ENCODE data around the gene RNF25. TPM values are rescaled to one million over a fixed set of nuclear protein-coding genes. Genes with fewer than 3 reads are reported as not detected.

Gene RNF25
- total RNA-seq, 2 donors from 2014 or later: 13.9 to 18.2 TPM

GRCh38 chr2:218635719-218636118 lies 36.1 kb downstream of the RNF25 start:
- no peaks in the 10 kb centered on the region for H3K4me1 ChIP-seq
- no peaks in the 10 kb centered on the region for H3K27me3 ChIP-seq
- H3K27ac ChIP-seq: no peak overlapping the region
- DNase-seq (ENCODE audit: low spot score): no peak
- peaks cover 70% of the 10 kb centered on the region for H3K36me3 ChIP-seq
- no peak overlapping the region for H3K4me3 ChIP-seq
- no peaks in the 10 kb centered on the region for H3K9me3 ChIP-seq
- TF ChIP-seq, protein P1, sequence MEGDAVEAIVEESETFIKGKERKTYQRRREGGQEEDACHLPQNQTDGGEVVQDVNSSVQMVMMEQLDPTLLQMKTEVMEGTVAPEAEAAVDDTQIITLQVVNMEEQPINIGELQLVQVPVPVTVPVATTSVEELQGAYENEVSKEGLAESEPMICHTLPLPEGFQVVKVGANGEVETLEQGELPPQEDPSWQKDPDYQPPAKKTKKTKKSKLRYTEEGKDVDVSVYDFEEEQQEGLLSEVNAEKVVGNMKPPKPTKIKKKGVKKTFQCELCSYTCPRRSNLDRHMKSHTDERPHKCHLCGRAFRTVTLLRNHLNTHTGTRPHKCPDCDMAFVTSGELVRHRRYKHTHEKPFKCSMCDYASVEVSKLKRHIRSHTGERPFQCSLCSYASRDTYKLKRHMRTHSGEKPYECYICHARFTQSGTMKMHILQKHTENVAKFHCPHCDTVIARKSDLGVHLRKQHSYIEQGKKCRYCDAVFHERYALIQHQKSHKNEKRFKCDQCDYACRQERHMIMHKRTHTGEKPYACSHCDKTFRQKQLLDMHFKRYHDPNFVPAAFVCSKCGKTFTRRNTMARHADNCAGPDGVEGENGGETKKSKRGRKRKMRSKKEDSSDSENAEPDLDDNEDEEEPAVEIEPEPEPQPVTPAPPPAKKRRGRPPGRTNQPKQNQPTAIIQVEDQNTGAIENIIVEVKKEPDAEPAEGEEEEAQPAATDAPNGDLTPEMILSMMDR (IDR thresholded peaks at IDR 0.05): no peak

DNA sequence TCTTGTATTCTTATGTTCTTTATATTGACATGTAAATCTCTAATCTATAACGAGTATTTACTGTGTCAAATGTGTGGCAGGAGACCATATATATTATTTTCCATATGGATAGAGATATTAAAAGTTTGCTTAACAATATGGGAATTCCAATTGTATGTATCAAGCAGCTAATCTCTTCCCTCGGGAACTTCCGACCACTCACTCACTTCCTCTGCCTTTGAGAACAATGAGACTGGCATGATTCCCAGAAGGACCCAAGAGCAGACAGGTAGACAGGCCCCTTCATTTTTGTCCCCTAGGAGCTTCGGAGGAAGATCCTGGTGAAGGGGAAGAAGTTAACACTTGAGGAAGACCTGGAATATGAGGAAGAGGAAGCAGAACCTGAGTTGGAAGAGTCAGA lies 40.0 kb downstream of the RNF25 start:
- Histone ChIP-seq H3K27ac (no peak overlapping the region), H3K4me3 (no peak overlapping the region), H3K9me3 (no peaks in the 10 kb centered on the region), H3K27me3 (no peaks in the 10 kb centered on the region), H3K36me3 (peaks cover 32% of the 10 kb centered on the region), H3K4me1 (no peaks in the 10 kb centered on the region)
- TF ChIP-seq, protein P1 (IDR thresholded peaks at IDR 0.05): no peak
- DNase-seq (ENCODE audit: low spot score): no peak

DNA sequence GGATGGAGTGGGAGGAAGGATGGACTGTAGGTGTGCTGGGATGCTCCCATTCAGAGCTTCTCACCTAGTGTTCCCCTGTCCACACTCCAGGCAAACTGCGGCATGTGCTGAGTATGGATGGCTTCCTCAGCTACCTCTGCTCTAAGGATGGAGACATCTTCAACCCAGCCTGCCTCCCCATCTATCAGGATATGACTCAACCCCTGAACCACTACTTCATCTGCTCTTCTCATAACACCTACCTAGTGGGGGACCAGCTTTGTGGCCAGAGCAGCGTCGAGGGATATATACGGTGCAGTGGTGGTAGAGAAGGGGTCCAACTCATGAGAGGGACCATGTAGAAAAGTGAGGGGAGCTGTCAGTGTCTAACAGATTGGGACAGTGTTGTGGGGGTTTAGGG lies 43.9 kb downstream of the RNF25 start:
- H3K9me3 ChIP-seq: no peaks in the 10 kb centered on the region
- TF ChIP-seq, protein P1 (IDR thresholded peaks at IDR 0.05): no peak
- no peak overlapping the region for H3K4me3 ChIP-seq
- H3K27me3 ChIP-seq: no peaks in the 10 kb centered on the region
- H3K27ac ChIP-seq: no peak overlapping the region
- no peak for DNase-seq (ENCODE audit: low spot score)
- H3K36me3 ChIP-seq: no peaks in the 10 kb centered on the region
- H3K4me1 ChIP-seq: no peaks in the 10 kb centered on the region

GRCh38 chr2:218626369-218626768 lies 45.4 kb downstream of the RNF25 start:
- TF ChIP-seq, protein P1 (IDR thresholded peaks at IDR 0.05): no peak
- H3K9me3 ChIP-seq: no peaks in the 10 kb centered on the region
- no peaks in the 10 kb centered on the region for H3K4me1 ChIP-seq
- no peaks in the 10 kb centered on the region for H3K27me3 ChIP-seq
- H3K4me3 ChIP-seq: no peak overlapping the region
- no peaks in the 10 kb centered on the region for H3K36me3 ChIP-seq
- no peak for DNase-seq (ENCODE audit: low spot score)
- H3K27ac ChIP-seq: no peak overlapping the region

DNA sequence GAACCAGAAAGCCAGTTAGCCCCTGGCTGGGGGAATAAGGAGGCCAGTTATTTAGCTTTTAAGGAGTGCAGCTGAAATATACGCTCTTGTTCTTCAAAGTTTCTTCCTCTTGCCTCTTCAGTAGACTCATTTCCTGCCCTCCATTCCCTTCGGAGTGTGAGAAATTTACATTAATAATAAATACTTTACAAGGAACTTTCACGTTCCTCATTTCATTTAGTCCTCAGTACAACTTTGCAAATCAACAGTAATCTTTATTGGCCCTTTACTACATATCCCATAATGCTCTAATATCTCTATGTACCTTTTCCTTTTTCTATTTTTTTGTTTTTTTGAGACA lies 48.5 kb downstream of the RNF25 start:
- TF ChIP-seq, protein P1 (IDR thresholded peaks at IDR 0.05): no peak
- DNase-seq (ENCODE audit: low spot score): no peak

DNA sequence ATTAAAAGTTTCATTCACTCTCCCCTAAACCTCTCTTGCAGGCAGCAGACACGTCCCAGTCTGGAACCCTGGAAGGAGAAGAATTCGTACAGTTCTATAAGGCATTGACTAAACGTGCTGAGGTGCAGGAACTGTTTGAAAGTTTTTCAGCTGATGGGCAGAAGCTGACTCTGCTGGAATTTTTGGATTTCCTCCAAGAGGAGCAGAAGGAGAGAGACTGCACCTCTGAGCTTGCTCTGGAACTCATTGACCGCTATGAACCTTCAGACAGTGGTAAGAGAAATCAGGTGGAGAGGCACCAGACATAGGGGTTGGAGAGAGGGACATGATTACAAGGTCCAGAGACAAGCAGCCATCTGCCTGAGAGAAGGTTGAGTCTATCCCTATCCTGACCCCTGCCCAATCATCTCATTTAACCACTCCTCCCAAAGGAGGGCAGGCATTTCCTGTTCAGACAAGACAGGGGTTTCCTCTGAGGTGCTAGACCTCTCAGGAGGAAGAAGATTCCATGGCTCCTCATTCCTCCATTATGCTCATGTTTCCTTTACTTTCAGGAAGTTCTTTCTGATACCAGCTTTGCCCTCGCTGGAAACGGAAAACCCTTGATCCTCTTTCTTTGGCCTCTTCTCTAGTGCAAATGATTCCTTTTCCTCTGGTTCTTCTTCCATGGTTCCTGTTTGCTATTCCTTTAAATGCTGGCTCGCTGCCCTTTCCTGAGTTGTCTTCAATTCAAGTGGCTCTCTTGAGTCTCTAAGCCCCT lies 49.0 kb downstream of the RNF25 start:
- Histone ChIP-seq H3K4me3 (no peak overlapping the region), H3K27me3 (no peaks in the 10 kb centered on the region), H3K9me3 (no peaks in the 10 kb centered on the region), H3K36me3 (no peaks in the 10 kb centered on the region), H3K4me1 (no peaks in the 10 kb centered on the region), H3K27ac (no peak overlapping the region)
- DNase-seq (ENCODE audit: low spot score): no peak
- TF ChIP-seq, protein P1 (IDR thresholded peaks at IDR 0.05): no peak

More for the DNA sequence above, 48.5 kb downstream of the RNF25 start:
- Histone ChIP-seq H3K27me3 (no peaks in the 10 kb centered on the region), H3K4me3 (no peak overlapping the region), H3K4me1 (no peaks in the 10 kb centered on the region), H3K36me3 (no peaks in the 10 kb centered on the region), H3K27ac (no peak overlapping the region), H3K9me3 (no peaks in the 10 kb centered on the region)
